HL-60 (cell line): Measurements from ENCODE around the gene TYW1.
"Not testable (repeated sequence)": the region's sequence is repeated elsewhere in the genome, so short reads cannot be mapped to it uniquely, and the experiment has no call there.

ENCODE experiments used
- CTCF ChIP-seq: IDR thresholded peaks from one replicate; pipeline ENCODE4 v1.5.1; 2011; ENCODE audit warnings: low read length, control low read depth, inconsistent platforms; ENCODE audit not compliant: insufficient read depth
- GABPA ChIP-seq: IDR thresholded peaks from 2 replicates; pipeline ENCODE4 v1.6.1; 2012; ENCODE audit warnings: low read depth
- POLR2AphosphoS5 ChIP-seq: IDR thresholded peaks from 2 replicates; pipeline ENCODE4 v1.6.1; 2012; ENCODE audit warnings: low read depth
- TF ChIP-seq, protein P1 (sequence below): IDR thresholded peaks from 2 replicates; pipeline ENCODE4 v1.6.1; 2012; ENCODE audit warnings: low read depth; ENCODE audit not compliant: insufficient replicate concordance

DNA sequence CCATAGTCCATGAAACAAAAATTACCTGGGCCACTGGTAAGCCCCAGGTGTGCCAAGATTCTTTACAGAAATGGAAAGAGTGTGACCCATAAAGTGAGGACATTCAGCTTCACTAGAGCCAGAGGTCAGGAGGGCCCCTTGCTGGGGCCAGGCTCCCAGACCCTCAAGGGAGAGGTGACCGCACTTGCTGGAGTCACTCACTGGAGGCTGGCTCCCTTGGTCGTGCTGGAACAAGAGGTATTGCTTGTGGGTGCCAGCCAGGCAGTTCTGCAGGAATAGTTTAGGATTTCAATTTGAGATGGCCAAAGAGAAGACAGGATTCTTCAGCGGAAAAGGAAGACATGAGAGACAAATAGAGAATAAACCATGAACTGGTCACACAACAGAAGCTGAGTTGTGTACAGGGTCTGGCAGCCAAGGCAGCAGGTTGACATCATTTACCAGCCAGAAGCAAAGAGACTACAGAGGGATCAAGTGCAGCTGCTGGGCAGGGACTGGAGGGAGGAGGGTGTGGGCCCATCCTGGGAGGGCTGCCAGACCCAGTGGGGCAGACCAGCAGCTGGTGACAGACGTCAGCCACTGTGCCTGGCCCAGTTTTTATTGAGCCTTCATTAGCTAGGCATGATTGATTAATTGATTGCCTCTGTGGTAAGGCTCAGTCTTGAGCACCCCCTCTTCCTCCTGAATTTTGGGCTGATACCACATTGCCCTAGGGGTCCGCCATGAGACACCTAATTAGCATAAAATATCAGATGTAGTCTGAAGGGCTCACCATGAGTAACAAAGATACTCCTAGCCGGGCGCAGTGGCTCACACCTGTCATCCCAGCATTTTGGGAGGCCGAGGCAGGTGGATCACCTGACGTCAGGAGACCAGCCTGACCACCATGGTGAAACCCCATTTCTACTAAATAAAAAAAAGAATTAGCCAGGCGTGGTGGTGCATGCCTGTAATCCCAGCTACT lies 40.1 kb downstream of the TYW1 start:
- not testable (repeated sequence) for TF ChIP-seq CTCF, POLR2AphosphoS5, GABPA
- TF ChIP-seq, protein P1, sequence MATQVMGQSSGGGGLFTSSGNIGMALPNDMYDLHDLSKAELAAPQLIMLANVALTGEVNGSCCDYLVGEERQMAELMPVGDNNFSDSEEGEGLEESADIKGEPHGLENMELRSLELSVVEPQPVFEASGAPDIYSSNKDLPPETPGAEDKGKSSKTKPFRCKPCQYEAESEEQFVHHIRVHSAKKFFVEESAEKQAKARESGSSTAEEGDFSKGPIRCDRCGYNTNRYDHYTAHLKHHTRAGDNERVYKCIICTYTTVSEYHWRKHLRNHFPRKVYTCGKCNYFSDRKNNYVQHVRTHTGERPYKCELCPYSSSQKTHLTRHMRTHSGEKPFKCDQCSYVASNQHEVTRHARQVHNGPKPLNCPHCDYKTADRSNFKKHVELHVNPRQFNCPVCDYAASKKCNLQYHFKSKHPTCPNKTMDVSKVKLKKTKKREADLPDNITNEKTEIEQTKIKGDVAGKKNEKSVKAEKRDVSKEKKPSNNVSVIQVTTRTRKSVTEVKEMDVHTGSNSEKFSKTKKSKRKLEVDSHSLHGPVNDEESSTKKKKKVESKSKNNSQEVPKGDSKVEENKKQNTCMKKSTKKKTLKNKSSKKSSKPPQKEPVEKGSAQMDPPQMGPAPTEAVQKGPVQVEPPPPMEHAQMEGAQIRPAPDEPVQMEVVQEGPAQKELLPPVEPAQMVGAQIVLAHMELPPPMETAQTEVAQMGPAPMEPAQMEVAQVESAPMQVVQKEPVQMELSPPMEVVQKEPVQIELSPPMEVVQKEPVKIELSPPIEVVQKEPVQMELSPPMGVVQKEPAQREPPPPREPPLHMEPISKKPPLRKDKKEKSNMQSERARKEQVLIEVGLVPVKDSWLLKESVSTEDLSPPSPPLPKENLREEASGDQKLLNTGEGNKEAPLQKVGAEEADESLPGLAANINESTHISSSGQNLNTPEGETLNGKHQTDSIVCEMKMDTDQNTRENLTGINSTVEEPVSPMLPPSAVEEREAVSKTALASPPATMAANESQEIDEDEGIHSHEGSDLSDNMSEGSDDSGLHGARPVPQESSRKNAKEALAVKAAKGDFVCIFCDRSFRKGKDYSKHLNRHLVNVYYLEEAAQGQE, result not testable (repeated sequence)
